ENCODE measurements around the gene SETX. TPM values are rescaled to one million over a fixed set of nuclear protein-coding genes. Genes with fewer than 3 reads are reported as not detected.

Gene SETX
- total RNA-seq, 1 donor from 2014 or later: 49.7 TPM

DNA sequence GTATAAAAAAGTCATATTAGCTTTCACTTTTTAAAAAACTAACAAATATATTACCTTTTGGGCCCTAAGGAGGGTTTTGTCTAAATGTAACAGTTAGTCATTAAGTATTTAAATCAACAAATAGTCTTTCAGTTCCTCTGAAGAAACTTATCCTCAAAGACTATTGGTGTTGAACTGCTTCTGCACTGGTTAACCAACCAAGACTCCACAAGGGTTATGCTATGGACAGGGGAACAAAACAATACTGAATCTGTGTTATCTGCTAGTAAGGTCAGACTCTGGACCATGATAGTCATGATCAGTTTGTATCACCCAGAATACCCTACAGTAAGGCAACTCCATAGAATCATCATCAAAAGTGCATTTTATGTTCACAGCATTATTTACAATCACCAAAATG is 42.4 kb downstream of the SETX start:
- no peak for DNase-seq (ENCODE audit: low spot score)
- H3K4me3 Mint-ChIP-seq: no peak overlapping the region
- no peak for TF ChIP-seq EZH2phosphoT487 (IDR thresholded peaks at IDR 0.05)
- H3K4me1 ChIP-seq: no peaks in the 10 kb centered on the region
- no peak overlapping the region for H3K4me3 ChIP-seq
- H4K20me1 ChIP-seq (ENCODE audit: low read depth): peaks cover 12% of the 10 kb centered on the region
- peaks cover 5% of the 10 kb centered on the region for H3K36me3 ChIP-seq
- no peaks in the 10 kb centered on the region for H3K9me3 ChIP-seq (ENCODE audit: low read depth)
- H3K27ac Mint-ChIP-seq: no peak overlapping the region
- no peaks in the 10 kb centered on the region for H3K27me3 ChIP-seq
- H3K9ac ChIP-seq: no peak overlapping the region
- no peaks in the 10 kb centered on the region for H3K27me3 Mint-ChIP-seq (ENCODE audit: insufficient read depth, low read depth)
- H3K4me1 Mint-ChIP-seq: no peaks in the 10 kb centered on the region
- no peak overlapping the region for H3K4me2 ChIP-seq
- H3K79me2 ChIP-seq (ENCODE audit: low read depth): no peaks in the 10 kb centered on the region
- H3F3A ChIP-seq (ENCODE audit: low read depth): no peaks in the 10 kb centered on the region
- no peak overlapping the region for H2AFZ ChIP-seq (replicated peaks)
- peaks cover 3% of the 10 kb centered on the region for H3K9me3 Mint-ChIP-seq
- H3K36me3 Mint-ChIP-seq: peaks cover 24% of the 10 kb centered on the region
- no peak overlapping the region for H3K27ac ChIP-seq

DNA sequence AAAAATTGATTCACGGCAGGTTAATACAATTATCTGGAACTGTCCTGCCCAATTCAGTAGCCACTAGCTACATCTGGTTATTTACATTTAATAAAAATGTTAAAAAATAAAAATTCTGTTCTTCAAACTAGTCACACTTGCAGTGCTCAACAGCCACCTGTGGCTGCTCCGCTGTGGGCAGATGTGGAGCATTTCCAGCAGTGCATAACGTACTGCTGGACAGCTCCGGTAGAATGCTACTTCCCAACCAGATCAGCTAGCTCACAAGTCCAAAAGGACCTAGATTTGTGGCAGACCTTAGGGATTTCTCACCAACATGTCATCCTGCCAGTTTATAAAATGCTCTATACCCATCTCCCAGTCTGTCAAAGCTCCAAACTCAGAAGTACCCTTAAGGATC is 42.8 kb downstream of the SETX start:
- no peaks in the 10 kb centered on the region for H3K27me3 ChIP-seq
- no peak overlapping the region for H3K9ac ChIP-seq
- H3K4me3 Mint-ChIP-seq: no peak overlapping the region
- H3K4me3 ChIP-seq: no peak overlapping the region
- H3K27ac ChIP-seq: no peak overlapping the region
- no peak overlapping the region for H3K27ac Mint-ChIP-seq
- no peaks in the 10 kb centered on the region for H3K79me2 ChIP-seq (ENCODE audit: low read depth)
- H3K36me3 Mint-ChIP-seq: peaks cover 24% of the 10 kb centered on the region
- H3F3A ChIP-seq (ENCODE audit: low read depth): no peaks in the 10 kb centered on the region
- no peaks in the 10 kb centered on the region for H3K4me1 ChIP-seq
- no peak overlapping the region for H2AFZ ChIP-seq (replicated peaks)
- DNase-seq (ENCODE audit: low spot score): no peak
- H3K36me3 ChIP-seq: peaks cover 5% of the 10 kb centered on the region
- H4K20me1 ChIP-seq (ENCODE audit: low read depth): peaks cover 7% of the 10 kb centered on the region
- peaks cover 3% of the 10 kb centered on the region for H3K9me3 Mint-ChIP-seq
- no peak overlapping the region for H3K4me2 ChIP-seq
- H3K9me3 ChIP-seq (ENCODE audit: low read depth): no peaks in the 10 kb centered on the region
- TF ChIP-seq EZH2phosphoT487 (IDR thresholded peaks at IDR 0.05) (no peak), EZH2 (IDR thresholded peaks at IDR 0.05) (no peak)
- TF ChIP-seq, protein P1, sequence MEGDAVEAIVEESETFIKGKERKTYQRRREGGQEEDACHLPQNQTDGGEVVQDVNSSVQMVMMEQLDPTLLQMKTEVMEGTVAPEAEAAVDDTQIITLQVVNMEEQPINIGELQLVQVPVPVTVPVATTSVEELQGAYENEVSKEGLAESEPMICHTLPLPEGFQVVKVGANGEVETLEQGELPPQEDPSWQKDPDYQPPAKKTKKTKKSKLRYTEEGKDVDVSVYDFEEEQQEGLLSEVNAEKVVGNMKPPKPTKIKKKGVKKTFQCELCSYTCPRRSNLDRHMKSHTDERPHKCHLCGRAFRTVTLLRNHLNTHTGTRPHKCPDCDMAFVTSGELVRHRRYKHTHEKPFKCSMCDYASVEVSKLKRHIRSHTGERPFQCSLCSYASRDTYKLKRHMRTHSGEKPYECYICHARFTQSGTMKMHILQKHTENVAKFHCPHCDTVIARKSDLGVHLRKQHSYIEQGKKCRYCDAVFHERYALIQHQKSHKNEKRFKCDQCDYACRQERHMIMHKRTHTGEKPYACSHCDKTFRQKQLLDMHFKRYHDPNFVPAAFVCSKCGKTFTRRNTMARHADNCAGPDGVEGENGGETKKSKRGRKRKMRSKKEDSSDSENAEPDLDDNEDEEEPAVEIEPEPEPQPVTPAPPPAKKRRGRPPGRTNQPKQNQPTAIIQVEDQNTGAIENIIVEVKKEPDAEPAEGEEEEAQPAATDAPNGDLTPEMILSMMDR (IDR thresholded peaks at IDR 0.05): no peak
- H3K4me1 Mint-ChIP-seq: no peaks in the 10 kb centered on the region
- H3K27me3 Mint-ChIP-seq (ENCODE audit: insufficient read depth, low read depth): no peaks in the 10 kb centered on the region

DNA sequence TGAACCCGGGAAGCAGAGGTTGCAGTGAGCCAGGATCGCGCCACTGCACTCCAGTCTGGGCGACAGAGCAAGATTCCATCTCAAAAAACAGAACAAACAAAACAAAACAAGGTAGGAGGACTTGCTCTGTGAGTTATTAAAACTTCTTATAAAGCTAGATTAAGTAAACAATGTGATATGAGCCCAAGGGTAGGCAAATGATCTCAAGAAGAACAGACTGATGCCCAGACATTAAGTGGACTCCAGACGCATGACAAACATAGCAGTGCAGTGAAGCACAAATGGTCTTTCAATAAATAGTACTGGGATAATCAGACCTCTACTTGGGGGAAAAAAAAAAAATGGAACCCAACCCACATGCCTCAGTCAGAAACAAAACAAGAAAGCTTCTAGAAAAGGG is 45.7 kb downstream of the SETX start:
- no peak overlapping the region for H3K27ac ChIP-seq
- no peaks in the 10 kb centered on the region for H3K4me1 ChIP-seq
- H3K4me3 ChIP-seq: no peak overlapping the region
- no peak overlapping the region for H3K9ac ChIP-seq
- no peaks in the 10 kb centered on the region for H3K27me3 ChIP-seq
- TF ChIP-seq, protein P1 (IDR thresholded peaks at IDR 0.05): no peak
- no peak for TF ChIP-seq EZH2 (IDR thresholded peaks at IDR 0.05)
- no peak for TF ChIP-seq EZH2phosphoT487 (IDR thresholded peaks at IDR 0.05)
- peaks cover 5% of the 10 kb centered on the region for H3K36me3 ChIP-seq
- Mint-ChIP-seq H3K4me3 (no peak overlapping the region), H3K36me3 (peaks cover 31% of the 10 kb centered on the region), H3K27ac (no peak overlapping the region), H3K9me3 (peaks cover 3% of the 10 kb centered on the region), H3K4me1 (no peaks in the 10 kb centered on the region), H3K27me3 (ENCODE audit: insufficient read depth, low read depth) (no peaks in the 10 kb centered on the region)
- DNase-seq (ENCODE audit: low spot score): no peak
- no peaks in the 10 kb centered on the region for H3K79me2 ChIP-seq (ENCODE audit: low read depth)
- H3K4me2 ChIP-seq: no peak overlapping the region
- peaks cover 7% of the 10 kb centered on the region for H4K20me1 ChIP-seq (ENCODE audit: low read depth)
- H3F3A ChIP-seq (ENCODE audit: low read depth): no peaks in the 10 kb centered on the region
- H2AFZ ChIP-seq (replicated peaks): no peak overlapping the region
- no peaks in the 10 kb centered on the region for H3K9me3 ChIP-seq (ENCODE audit: low read depth)

DNA sequence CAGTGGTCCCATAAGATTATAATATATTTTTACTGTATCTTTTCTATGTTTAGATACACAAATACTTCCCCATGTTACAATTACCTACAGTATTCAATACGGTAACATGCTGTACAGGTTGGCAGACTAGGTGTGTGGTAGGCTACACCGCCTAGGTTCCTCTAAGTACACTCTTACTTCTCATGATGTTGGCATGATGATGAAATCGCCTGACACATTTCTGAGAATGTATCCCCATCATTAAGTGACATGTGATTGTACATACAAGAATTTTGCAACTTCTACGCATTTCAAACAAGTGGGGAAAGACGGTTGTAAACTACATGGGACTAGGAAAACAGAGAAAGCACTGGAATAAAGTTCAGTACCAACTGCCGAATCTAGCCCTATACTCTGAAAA is 53.3 kb downstream of the SETX start:
- H3K4me1 ChIP-seq: no peaks in the 10 kb centered on the region
- Mint-ChIP-seq H3K36me3 (peaks cover 35% of the 10 kb centered on the region), H3K4me1 (no peaks in the 10 kb centered on the region)

More for the DNA sequence above, 53.3 kb downstream of the SETX start:
- Histone ChIP-seq H4K20me1 (ENCODE audit: low read depth) (no peaks in the 10 kb centered on the region), H3K27ac (no peak overlapping the region), H2AFZ (replicated peaks) (no peak overlapping the region), H3K79me2 (ENCODE audit: low read depth) (no peaks in the 10 kb centered on the region), H3K9ac (no peak overlapping the region), H3K36me3 (peaks cover 7% of the 10 kb centered on the region), H3K4me3 (no peak overlapping the region), H3K27me3 (no peaks in the 10 kb centered on the region), H3K9me3 (ENCODE audit: low read depth) (no peaks in the 10 kb centered on the region), H3K4me2 (no peak overlapping the region), H3F3A (ENCODE audit: low read depth) (no peaks in the 10 kb centered on the region)
- H3K27me3 Mint-ChIP-seq (ENCODE audit: insufficient read depth, low read depth): no peaks in the 10 kb centered on the region
- H3K9me3 Mint-ChIP-seq: no peaks in the 10 kb centered on the region
- H3K4me3 Mint-ChIP-seq: no peak overlapping the region
- TF ChIP-seq EZH2phosphoT487 (IDR thresholded peaks at IDR 0.05) (no peak), EZH2 (IDR thresholded peaks at IDR 0.05) (no peak)
- TF ChIP-seq, protein P1 (IDR thresholded peaks at IDR 0.05): no peak
- no peak overlapping the region for H3K27ac Mint-ChIP-seq
- no peak for DNase-seq (ENCODE audit: low spot score)
